ENCODE measurements around the gene HDHD2.
"Not testable (repeated sequence)": the region's sequence is repeated elsewhere in the genome, so short reads cannot be mapped to it uniquely, and the experiment has no call there.

Gene HDHD2

GRCh38 chr18:47150029-47150823 lies at the start of gene HDHD2:
HDHD2 (minus strand) TSS chr18:47150500; CDS start chr18:47136439, 14,061 bp downstream.
- peak; percentile 66 for DNase-seq

GRCh38 chr18:47195961-47196360 lies 45.7 kb upstream of the HDHD2 start:
- not testable (repeated sequence) for DNase-seq

- peak; percentile 9 for DNase-seq
Observed at GRCh38 chr18:47191961-47192360, 41.7 kb upstream of the HDHD2 start.

- DNase-seq = no peak
Observed at GRCh38 chr18:47187721-47188120, 37.4 kb upstream of the HDHD2 start.

- DNase-seq = peak; percentile 15
Observed at GRCh38 chr18:47184419-47185050, 34.2 kb upstream of the HDHD2 start.

- DNase-seq = not testable (repeated sequence)
Observed at GRCh38 chr18:47182156-47182555, 31.9 kb upstream of the HDHD2 start.

- no peak for DNase-seq
Observed at GRCh38 chr18:47180765-47181164, 30.5 kb upstream of the HDHD2 start.

- no peak for DNase-seq
Observed at GRCh38 chr18:47179520-47179919, 29.2 kb upstream of the HDHD2 start.

- DNase-seq = peak; percentile 74
Observed at GRCh38 chr18:47175898-47176575, 25.7 kb upstream of the HDHD2 start, which contains the start of gene IER3IP1. IER3IP1 (minus strand) TSS chr18:47176364; CDS start chr18:47176277, 87 bp downstream.

GRCh38 chr18:47175283-47175897 lies 25.1 kb upstream of the HDHD2 start:
- no peak for DNase-seq

- DNase-seq = no peak
Observed at GRCh38 chr18:47174545-47175116, 24.3 kb upstream of the HDHD2 start.

- DNase-seq = no peak
Observed at GRCh38 chr18:47172476-47172875, 22.2 kb upstream of the HDHD2 start.

- DNase-seq = no peak
Observed at GRCh38 chr18:47168913-47169312, 18.6 kb upstream of the HDHD2 start.

GRCh38 chr18:47168509-47168908 lies 18.2 kb upstream of the HDHD2 start:
- DNase-seq = no peak

- no peak for DNase-seq
Observed at GRCh38 chr18:47166294-47166693, 16.0 kb upstream of the HDHD2 start.

GRCh38 chr18:47163241-47163640 lies 12.9 kb upstream of the HDHD2 start:
- peak; percentile 59 for DNase-seq

GRCh38 chr18:47160256-47160655 lies 10.0 kb upstream of the HDHD2 start:
- no peak for DNase-seq

- DNase-seq = peak; percentile 75
Observed at GRCh38 chr18:47158404-47158803, 8.1 kb upstream of the HDHD2 start.

GRCh38 chr18:47151439-47151838 lies 1.1 kb upstream of the HDHD2 start:
- peak; percentile 3 for DNase-seq

- no peak for DNase-seq
Observed at GRCh38 chr18:47150824-47151366, 595 bp upstream of the HDHD2 start.

GRCh38 chr18:47149457-47150028 lies 757 bp downstream of the HDHD2 start:
- no peak for DNase-seq

- no peak for DNase-seq
Observed at GRCh38 chr18:47146206-47146605, 4.1 kb downstream of the HDHD2 start.
